ENCODE data around the gene JCAD. TPM values are rescaled to one million over a fixed set of nuclear protein-coding genes. Genes with fewer than 3 reads are reported as not detected.

The JCAD gene
- total RNA-seq, 1 donor from 2014 or later, result 31.0 TPM

DNA sequence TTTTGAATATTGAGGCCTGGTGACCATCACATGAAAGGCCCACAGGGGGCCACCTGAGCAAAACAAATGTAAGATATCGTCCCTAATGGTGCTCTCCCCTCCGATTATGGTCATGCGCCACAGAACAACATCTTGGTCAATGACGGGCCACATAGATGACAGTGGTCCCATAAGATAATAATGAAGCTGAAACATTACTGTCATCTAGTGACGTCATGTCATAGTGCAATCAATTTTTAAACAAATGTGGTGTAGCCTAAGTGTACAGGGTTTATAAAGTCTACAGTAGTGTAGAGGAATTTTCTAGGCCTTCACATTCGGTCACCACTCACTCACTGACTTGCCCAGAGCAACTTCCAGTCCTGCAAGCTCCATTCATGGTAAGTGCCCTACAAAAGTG, 36.8 kb downstream of the JCAD start:
- H3K4me3 Mint-ChIP-seq, result no peak overlapping the region
- DNase-seq (ENCODE audit: extremely low spot score, unreplicated experiment), result no peak
- no peaks in the 10 kb centered on the region for H3K27me3 Mint-ChIP-seq
- peaks cover 6% of the 10 kb centered on the region for H3K4me1 Mint-ChIP-seq (ENCODE audit: unreplicated experiment)
- TF ChIP-seq, protein P1, sequence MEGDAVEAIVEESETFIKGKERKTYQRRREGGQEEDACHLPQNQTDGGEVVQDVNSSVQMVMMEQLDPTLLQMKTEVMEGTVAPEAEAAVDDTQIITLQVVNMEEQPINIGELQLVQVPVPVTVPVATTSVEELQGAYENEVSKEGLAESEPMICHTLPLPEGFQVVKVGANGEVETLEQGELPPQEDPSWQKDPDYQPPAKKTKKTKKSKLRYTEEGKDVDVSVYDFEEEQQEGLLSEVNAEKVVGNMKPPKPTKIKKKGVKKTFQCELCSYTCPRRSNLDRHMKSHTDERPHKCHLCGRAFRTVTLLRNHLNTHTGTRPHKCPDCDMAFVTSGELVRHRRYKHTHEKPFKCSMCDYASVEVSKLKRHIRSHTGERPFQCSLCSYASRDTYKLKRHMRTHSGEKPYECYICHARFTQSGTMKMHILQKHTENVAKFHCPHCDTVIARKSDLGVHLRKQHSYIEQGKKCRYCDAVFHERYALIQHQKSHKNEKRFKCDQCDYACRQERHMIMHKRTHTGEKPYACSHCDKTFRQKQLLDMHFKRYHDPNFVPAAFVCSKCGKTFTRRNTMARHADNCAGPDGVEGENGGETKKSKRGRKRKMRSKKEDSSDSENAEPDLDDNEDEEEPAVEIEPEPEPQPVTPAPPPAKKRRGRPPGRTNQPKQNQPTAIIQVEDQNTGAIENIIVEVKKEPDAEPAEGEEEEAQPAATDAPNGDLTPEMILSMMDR (conservative IDR thresholded peaks at IDR 0.05), result no peak
- H3K36me3 Mint-ChIP-seq, result peaks cover 39% of the 10 kb centered on the region
- no peak overlapping the region for H3K27ac Mint-ChIP-seq
- no peaks in the 10 kb centered on the region for H3K9me3 Mint-ChIP-seq

DNA sequence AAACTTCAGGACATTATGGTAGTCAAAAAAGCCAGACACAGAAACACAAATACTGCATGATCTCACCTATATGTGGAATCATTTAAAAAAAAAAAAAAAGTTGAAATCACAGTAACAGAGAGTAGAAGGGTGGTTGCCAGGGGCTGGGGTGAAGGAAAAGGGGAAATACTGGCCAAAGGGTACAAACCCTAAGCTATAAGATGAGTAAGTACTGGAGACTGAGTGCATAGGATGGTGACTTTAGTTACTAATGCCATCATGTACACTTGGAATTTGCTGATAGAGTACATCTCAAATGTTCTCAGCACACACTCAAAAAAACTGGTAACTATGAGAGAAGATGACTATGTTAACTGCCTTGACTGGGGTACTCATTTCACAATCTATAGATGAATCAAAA, 39.9 kb downstream of the JCAD start:
- peaks cover 13% of the 10 kb centered on the region for H3K4me1 Mint-ChIP-seq (ENCODE audit: unreplicated experiment)
- H3K4me3 Mint-ChIP-seq, result no peak overlapping the region
- H3K27me3 Mint-ChIP-seq, result no peaks in the 10 kb centered on the region
- no peak overlapping the region for H3K27ac Mint-ChIP-seq
- peaks cover 38% of the 10 kb centered on the region for H3K36me3 Mint-ChIP-seq
- no peaks in the 10 kb centered on the region for H3K9me3 Mint-ChIP-seq
- TF ChIP-seq, protein P1 (conservative IDR thresholded peaks at IDR 0.05), result no peak
- no peak for DNase-seq (ENCODE audit: extremely low spot score, unreplicated experiment)

DNA sequence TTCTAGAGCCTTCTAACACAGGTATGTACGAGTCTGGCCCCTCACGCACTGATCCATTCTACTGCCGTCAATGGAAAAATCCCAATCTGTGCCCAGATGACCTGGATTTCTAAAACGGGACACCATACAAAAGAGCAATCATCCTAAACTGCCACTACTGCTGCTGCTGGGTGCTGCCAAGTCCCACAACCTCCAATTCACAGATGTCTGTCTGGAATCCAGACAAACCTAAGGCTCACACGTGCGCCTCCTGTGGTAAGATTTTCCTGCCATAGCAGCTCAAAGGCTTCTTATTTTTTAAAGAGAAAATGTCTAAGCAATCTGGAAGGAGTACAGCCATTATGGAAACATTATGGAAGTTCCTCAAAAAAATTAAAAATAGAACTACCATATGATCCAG, 40.9 kb downstream of the JCAD start:
- Mint-ChIP-seq H3K4me1 (ENCODE audit: unreplicated experiment) (peaks cover 23% of the 10 kb centered on the region), H3K27ac (no peak overlapping the region), H3K27me3 (no peaks in the 10 kb centered on the region), H3K4me3 (no peak overlapping the region), H3K36me3 (peaks cover 28% of the 10 kb centered on the region), H3K9me3 (no peaks in the 10 kb centered on the region)
- TF ChIP-seq, protein P1 (conservative IDR thresholded peaks at IDR 0.05), result no peak
- no peak for DNase-seq (ENCODE audit: extremely low spot score, unreplicated experiment)

DNA sequence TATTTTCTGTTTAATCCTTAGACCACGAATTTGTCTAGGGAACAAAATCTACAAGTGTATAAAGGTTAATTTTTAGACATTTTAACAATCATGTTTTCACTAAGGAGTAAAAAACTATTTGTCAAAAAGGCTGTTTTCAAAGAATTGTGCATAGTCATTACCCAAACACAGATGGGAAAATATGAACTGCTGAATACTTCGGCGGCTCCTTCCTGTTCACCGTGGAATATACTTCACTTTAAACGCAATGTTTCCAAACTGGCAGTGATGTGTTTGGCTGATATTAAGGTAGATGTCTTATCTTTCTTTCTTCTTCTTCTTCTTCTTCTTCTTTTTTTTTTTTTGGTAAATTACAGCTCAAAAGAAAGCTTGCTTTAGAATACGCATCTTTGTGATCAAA, 41.4 kb downstream of the JCAD start:
- H3K4me3 Mint-ChIP-seq, result no peak overlapping the region
- no peak overlapping the region for H3K27ac Mint-ChIP-seq
- TF ChIP-seq, protein P1 (conservative IDR thresholded peaks at IDR 0.05), result no peak
- no peak for DNase-seq (ENCODE audit: extremely low spot score, unreplicated experiment)
- H3K9me3 Mint-ChIP-seq, result no peaks in the 10 kb centered on the region
- no peaks in the 10 kb centered on the region for H3K27me3 Mint-ChIP-seq
- H3K4me1 Mint-ChIP-seq (ENCODE audit: unreplicated experiment), result peaks cover 28% of the 10 kb centered on the region
- H3K36me3 Mint-ChIP-seq, result peaks cover 24% of the 10 kb centered on the region

DNA sequence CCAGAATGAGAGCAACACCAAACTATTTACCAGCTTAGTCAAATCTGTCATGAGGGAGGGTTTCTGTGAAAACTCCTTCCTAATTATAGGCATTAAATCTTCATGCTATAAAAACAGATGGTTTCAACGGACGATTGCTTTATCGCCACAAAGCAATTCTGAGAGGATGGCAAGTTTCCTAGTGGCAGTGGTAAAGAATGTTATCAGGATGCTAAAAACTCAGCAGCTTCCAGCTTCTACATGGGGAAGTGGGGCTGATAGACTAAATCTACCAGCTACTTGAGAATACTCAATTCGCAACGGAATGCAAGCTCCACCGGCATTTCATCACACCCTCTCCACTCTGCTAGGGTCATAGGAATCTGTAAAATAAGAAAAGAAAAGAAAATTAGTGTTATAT, 41.8 kb downstream of the JCAD start:
- no peak overlapping the region for H3K4me3 Mint-ChIP-seq
- H3K27ac Mint-ChIP-seq, result no peak overlapping the region
- no peaks in the 10 kb centered on the region for H3K27me3 Mint-ChIP-seq
- DNase-seq (ENCODE audit: extremely low spot score, unreplicated experiment), result no peak
- no peaks in the 10 kb centered on the region for H3K9me3 Mint-ChIP-seq
- H3K4me1 Mint-ChIP-seq (ENCODE audit: unreplicated experiment), result peaks cover 32% of the 10 kb centered on the region
- peaks cover 24% of the 10 kb centered on the region for H3K36me3 Mint-ChIP-seq
- TF ChIP-seq, protein P1 (conservative IDR thresholded peaks at IDR 0.05), result no peak

DNA sequence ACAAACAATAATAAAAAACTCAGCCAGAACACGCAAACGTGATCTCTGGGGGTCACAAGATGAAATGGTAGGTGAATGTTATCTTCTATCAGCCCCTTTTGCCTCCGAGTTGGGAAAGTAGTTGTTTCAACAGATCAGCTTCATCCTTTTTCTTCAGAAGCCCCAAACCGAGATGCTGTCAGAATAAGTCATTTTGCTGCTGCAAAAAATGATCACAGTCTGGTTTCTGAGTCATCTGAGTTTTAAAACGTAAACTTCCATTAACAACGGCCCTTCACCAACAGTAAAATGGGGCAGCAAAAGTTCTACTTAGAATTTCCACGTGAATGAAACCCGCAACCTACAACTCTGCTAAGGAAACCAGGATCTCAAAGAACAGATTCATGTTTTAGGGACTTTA, 44.9 kb downstream of the JCAD start:
- DNase-seq (ENCODE audit: extremely low spot score, unreplicated experiment), result no peak
- Mint-ChIP-seq H3K36me3 (peaks cover 15% of the 10 kb centered on the region), H3K9me3 (no peaks in the 10 kb centered on the region), H3K4me1 (ENCODE audit: unreplicated experiment) (peaks cover 30% of the 10 kb centered on the region), H3K27me3 (no peaks in the 10 kb centered on the region), H3K27ac (no peak overlapping the region), H3K4me3 (no peak overlapping the region)
- TF ChIP-seq, protein P1 (conservative IDR thresholded peaks at IDR 0.05), result no peak

Measured in type B pancreatic cell (in vitro differentiated cells).